Liver (tissue), 3 donors: ENCODE results near the gene PHF20.

ENCODE experiments used
- ATF3 ChIP-seq: IDR thresholded peaks from 2 replicates; pipeline ENCODE4 v1.6.1; 2016; ENCODE audit warnings: antibody characterized with exemption
- CTCF ChIP-seq: fragments of 150-350 bp; IDR thresholded peaks from 2 replicates; pipeline ENCODE4 v1.5.1; 2017; ENCODE audit warnings: improper control_type of control experiment, low read depth, low read length; ENCODE audit not compliant: missing input control
- EGR1 ChIP-seq, 2 donors: IDR thresholded peaks; 2 replicates each; pipeline ENCODE4 v1.6.1; 2016 to 2018; ENCODE audit warnings: antibody characterized with exemption in 2 of 2, low read depth in 2 of 2
- GABPA ChIP-seq, 2 donors: IDR thresholded peaks in 1 of 2; conservative IDR thresholded peaks in 1 of 2; 2 replicates each; pipeline ENCODE4 v1.6.1; 2016; ENCODE audit warnings: antibody characterized with exemption in 2 of 2, mild to moderate bottlenecking in 1 of 2, moderate library complexity in 1 of 2
- JUND ChIP-seq, 2 donors: IDR thresholded peaks; 2 replicates each; pipeline ENCODE4 v1.6.1; 2016; ENCODE audit warnings: antibody characterized with exemption in 2 of 2
- RAD21 ChIP-seq, 2 donors: IDR thresholded peaks; 2 replicates each; pipeline ENCODE4 v1.6.1; 2016; ENCODE audit warnings: antibody characterized with exemption in 2 of 2, mild to moderate bottlenecking in 2 of 2
- REST ChIP-seq: IDR thresholded peaks from 2 replicates; pipeline ENCODE4 v1.6.1; 2016; ENCODE audit warnings: antibody characterized with exemption, mild to moderate bottlenecking
- SP1 ChIP-seq: IDR thresholded peaks from 2 replicates; pipeline ENCODE4 v1.6.1; 2018; ENCODE audit warnings: antibody characterized with exemption, mild to moderate bottlenecking
- TAF1 ChIP-seq: conservative IDR thresholded peaks from 2 replicates; pipeline ENCODE4 v1.6.1; 2016; ENCODE audit warnings: antibody characterized with exemption, mild to moderate bottlenecking
- YY1 ChIP-seq: IDR thresholded peaks from 2 replicates; pipeline ENCODE4 v1.6.1; 2016; ENCODE audit warnings: antibody characterized with exemption, mild to moderate bottlenecking
- TF ChIP-seq, protein P1 (sequence below): IDR thresholded peaks from 2 replicates; pipeline ENCODE4 v1.6.1; 2016; ENCODE audit warnings: antibody characterized with exemption
- donor health status: healthy.
- donor health status: healthy.

DNA sequence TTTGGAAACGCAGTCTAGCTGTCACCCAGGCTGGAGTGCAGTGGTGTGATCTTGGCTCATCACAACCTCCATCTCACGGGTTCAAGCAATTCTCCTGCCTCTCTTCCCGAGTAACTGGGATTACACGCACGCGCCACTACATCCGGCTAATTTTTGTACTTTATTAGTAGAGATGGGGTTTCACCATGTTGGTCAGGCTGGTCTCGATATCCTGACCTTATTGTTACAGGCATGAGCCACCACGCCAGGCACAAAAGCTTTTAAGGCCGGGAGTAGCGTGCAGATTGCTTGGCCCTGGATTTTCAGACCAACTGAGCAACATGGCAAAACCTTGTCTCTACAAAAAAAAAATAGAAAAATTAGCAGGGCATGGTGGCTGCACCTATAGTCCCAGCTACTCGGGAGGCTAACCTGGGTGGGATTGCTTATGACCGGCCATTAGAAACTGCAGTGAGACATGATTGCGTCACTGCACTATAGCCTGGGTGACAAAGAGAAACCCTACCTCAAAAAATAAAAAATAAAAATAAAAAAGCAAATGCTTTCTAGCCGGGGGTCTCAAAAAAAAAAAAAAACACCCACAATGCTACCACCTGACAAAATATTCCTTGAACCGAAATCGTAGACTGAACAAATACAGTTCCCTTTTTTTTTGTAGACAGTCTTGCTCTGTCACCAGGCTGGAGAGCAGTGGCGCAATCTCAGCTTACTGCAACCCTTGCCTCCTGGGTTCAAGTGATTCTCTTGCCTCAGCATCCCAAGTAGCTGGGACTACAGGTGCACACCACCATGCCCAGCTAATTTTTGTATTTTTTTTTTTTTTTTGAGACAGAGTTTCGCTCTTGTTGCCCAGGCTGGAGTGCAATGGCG is 44.7 kb upstream of the PHF20 start:
- TF ChIP-seq JUND (IDR thresholded peaks at IDR 0.05) = no peak
- no peak for TF ChIP-seq CTCF
- no peak for TF ChIP-seq SP1
- TF ChIP-seq GABPA (IDR thresholded peaks at IDR 0.05 in 1 of 2, conservative IDR thresholded peaks at IDR 0.05 in 1 of 2) = no peak
- TF ChIP-seq, protein P1, sequence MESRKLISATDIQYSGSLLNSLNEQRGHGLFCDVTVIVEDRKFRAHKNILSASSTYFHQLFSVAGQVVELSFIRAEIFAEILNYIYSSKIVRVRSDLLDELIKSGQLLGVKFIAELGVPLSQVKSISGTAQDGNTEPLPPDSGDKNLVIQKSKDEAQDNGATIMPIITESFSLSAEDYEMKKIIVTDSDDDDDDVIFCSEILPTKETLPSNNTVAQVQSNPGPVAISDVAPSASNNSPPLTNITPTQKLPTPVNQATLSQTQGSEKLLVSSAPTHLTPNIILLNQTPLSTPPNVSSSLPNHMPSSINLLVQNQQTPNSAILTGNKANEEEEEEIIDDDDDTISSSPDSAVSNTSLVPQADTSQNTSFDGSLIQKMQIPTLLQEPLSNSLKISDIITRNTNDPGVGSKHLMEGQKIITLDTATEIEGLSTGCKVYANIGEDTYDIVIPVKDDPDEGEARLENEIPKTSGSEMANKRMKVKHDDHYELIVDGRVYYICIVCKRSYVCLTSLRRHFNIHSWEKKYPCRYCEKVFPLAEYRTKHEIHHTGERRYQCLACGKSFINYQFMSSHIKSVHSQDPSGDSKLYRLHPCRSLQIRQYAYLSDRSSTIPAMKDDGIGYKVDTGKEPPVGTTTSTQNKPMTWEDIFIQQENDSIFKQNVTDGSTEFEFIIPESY = no peak
- no peak for TF ChIP-seq ATF3
- TF ChIP-seq REST = no peak
- no peak for TF ChIP-seq EGR1 (IDR thresholded peaks at IDR 0.05; ENCODE audit: low read depth in 2 of 2)
- TF ChIP-seq YY1 = no peak
- no peak for TF ChIP-seq TAF1
- TF ChIP-seq RAD21 (IDR thresholded peaks at IDR 0.05) = no peak
